Measurements from ENCODE around the gene SMYD4.
"Not testable (repeated sequence)": the region's sequence is repeated elsewhere in the genome, so short reads cannot be mapped to it uniquely, and the experiment has no call there.

SMYD4 gene

DNA sequence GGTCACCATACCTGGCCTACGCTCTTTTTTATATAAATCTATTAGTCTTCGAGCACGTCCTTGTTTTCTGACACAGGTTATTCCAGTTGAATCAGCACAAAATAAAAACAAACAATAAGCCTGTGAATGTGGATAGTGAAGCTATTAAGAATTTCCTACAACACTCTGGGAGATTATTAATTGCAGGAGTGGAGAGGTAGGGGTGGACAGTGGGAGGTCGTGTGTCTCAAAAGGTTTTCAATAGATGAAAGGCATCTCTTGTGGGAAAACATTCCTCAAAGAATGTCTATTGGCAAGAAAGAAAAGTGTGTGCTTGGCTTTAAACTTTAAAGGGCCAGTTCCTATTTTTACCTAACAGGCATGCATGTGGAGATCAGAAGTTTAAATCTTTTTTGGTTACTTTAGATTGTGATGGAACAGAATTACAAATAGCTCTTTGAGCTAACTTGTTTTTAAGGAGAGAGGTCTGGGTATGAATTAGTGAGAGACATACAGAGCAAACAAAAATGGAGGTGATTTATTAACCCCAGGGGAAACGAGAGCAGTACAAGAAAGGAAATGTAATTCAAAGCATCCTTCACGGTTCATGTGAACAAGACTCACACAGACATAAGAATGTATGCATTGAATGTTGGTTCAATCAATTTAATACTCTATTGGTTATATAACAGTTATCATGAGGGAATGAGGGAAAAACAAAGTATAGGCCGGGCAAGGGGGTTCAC, 9.0 kb downstream of the SMYD4 start:
- DNase-seq = no peak

DNA sequence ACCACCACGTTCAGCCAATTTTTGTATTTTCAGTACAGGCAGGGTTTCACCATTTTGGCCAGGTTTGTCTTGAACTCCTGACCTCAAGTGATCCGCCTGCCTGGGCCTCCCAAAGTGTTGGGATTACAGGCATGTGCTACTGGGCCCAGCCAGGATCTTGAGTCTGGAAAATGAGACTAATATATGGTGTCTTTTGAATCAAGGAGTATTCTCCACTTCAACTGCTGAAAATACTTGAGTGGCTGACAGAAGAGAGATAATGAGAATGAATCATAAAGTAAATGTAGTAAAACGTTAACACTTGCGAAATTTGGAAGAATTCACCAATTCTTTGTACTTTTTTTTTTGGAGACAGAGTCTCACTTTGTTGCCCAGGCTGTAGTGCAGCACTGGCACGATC, 16.6 kb downstream of the SMYD4 start:
- no peak for DNase-seq

DNA sequence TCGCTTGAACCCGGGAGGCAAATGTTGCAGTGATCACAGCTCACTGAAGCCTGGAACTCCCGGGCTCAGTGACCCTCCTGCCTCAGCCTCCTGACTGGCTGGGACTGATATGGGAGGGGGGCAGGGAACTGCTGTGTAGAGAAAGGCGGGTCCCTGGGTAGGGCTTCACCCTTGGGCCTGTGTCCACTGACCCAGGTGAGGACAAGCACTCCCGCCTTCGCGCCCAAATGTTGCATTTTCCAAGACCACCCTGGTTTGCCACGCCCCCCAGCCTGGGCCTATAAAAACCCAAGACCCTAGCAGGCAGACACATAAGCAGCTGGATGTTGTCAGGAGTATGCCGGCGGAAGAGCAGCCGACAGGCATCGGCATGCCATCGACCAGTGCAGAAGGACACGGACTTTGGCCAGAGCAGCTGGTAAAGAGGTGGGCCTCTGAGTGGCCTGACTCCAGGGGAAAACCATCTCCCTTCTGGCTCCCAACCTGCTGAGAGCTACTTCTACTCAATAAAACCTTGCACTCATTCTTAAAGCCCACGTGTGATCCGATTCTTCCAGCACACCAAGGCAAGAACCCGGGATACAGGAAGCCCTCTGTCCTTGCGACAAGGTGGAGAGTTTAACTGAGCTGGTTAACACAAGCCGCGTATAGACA, 19.1 kb downstream of the SMYD4 start:
- DNase-seq = no peak

DNA sequence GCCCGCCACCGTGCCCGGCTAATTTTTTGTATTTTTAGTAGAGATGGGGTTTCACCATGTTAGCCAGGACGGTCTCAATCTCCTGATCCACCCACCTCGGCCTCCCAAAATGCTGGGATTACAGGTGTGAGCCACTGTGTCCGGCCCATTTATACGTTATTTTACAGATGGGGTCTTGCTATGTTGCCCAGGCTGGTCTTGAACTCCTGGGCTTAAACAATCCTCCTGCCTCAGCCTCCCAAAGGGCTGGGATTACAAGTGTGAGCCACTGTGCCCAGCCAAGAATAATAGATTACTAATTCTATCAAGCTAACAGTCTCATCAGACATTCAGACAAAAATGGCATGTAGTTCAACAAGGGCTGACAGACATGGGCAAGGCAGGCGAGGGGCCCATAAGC, 19.9 kb downstream of the SMYD4 start:
- DNase-seq = not testable (repeated sequence)

DNA sequence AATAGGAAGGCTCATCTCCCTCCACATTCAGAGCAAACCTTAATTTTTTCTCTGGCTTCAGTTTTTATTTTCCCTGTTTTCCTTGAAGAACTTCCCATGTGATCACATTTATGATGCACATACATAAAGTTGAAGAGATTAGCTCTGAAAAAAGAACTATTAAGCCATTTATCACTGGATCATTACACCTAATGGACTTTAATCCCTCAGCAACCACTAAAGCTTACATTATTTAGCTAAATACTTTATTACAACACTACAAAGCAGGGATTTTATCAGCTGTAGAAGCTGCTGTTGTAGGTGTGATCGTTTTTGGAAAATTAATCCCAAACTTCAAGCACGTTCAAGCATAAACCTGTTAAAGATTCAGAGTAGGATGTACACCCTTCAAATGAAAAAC, 21.1 kb downstream of the SMYD4 start:
- no peak for DNase-seq

GRCh38 chr17:1807890-1808289, 21.8 kb downstream of the SMYD4 start:
- DNase-seq = no peak

DNA sequence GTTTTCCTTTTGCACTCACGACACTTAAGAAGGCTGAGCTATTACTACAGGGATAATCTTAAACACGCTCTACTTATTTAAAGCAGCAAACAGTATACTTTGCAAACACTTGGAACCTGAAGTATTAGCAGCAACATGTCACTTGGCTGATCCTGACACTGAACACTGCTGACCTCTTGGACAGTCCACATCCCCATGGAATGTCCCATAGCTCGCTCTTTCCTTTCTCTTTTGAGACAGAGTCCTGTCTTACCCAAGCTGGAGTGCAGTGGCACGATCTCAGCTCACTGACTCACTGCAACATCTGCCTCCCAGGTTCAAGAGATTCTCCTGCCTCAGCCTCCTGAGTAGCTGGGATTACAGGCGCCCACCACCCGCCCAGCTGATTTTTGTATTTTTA, 26.4 kb downstream of the SMYD4 start:
- no peak for DNase-seq

GRCh38 chr17:1802429-1802828, 27.3 kb downstream of the SMYD4 start:
- no peak for DNase-seq

DNA sequence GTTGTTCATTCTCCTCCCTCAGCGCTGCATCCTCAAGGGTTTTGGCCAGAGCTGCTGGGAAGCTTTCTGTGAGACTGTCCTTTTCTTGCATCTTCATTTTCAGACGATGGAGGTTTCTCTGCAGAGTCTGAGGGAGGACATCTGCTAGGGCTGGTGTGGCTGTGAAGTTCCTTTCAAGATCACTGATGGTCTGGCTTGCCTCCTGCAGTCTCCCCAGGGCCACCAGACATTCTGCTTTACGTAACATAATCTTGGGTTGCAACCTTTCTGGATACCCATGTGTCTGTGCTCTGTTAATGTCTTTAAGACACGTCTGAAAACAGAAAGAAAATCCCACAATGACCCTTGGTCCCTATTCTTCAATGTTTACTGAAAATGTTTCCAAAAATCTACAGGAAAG, 29.0 kb downstream of the SMYD4 start:
- DNase-seq = no peak

- no peak for DNase-seq
Observed at GRCh38 chr17:1800240-1800639, 29.5 kb downstream of the SMYD4 start.

GRCh38 chr17:1797846-1798245, 31.9 kb downstream of the SMYD4 start:
- not testable (repeated sequence) for DNase-seq

DNA sequence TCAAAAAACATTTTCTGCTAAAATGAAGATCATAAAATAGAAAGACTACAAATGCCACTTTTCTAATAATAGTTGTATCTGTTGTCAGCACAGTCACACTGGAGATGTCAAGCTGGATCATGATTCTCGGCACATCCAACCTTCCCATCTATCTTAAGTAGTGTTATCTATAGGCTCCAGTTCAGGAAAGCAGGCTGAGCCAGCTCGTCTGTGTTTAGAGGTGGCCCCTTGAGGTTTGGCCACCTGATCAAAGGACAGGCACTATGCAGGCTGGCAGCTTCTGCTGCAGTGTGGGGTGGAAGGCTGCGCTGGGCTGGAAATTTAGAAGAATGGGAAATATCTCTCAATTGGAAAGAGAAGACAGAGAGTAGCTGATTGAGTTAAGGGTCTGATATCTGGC, 32.4 kb downstream of the SMYD4 start:
- DNase-seq = no peak

DNA sequence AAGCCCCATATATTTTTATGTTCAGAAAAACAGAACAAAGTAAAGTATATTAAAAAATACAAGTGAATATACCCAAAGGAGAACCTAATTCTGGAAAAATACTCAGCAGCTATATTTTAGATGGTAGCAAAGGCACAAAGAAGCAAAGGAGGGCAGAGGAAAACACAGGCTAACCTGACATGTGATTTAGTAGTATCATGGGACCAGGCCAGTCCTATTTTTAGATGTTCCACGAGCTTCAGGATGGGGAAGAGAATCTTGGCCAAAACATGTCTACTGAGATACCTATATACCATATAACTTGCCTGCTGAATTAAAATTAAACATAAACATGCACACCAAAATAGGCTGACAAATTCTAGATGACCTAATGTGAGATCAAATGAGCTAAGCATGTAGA, 32.9 kb downstream of the SMYD4 start:
- no peak for DNase-seq

GRCh38 chr17:1793447-1793806, 36.3 kb downstream of the SMYD4 start:
- DNase-seq = no peak

- DNase-seq = no peak
Observed at GRCh38 chr17:1792495-1793446, 36.9 kb downstream of the SMYD4 start.

DNA sequence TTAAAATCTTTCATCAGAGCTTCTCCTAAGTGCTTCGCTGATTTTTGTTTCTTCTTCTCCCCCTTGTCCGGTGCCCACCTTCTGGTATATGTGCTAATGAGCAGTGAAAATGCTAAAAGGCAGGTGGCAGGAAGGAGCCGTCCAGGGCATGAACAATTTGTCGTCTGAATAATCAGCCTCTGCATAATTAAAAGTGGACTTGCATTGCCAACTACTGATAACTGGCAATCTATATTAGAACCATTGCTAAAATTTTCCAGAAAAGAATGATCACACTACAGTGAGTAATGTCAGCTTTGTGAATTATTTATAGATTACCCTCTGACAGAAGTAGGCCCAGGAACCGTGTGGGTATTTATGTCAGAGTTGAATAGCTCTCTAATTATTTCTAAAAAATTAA, 39.8 kb downstream of the SMYD4 start:
- no peak for DNase-seq

DNA sequence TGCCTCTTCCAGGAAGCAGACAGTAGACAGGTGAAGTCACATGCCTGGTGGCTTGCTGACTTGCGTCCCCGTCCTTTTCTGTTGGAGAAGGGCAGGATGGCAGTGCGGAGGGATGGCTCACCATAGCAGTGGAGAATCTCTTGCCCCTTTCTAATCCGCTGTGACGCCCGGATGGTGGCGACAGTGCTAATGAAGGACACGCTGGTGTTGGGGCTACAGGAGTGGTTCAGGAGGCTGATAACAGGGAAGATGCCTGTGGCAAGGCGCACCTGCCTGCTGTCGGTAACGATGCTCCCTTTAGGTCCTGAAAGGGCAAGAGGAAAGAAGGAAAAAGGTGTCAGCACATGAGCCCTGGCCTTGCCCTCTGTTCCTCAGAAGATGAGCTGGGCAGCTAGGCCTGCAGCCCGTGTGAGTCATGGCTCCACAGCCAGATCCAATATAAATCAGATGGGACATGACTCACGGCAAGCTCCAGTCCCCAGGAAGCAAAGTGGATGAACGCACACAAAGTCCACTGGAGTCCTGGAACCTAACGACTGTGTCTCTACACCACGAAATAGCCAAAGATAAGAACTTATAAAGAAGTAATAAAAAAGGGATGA, 42.3 kb downstream of the SMYD4 start:
- no peak for DNase-seq

DNA sequence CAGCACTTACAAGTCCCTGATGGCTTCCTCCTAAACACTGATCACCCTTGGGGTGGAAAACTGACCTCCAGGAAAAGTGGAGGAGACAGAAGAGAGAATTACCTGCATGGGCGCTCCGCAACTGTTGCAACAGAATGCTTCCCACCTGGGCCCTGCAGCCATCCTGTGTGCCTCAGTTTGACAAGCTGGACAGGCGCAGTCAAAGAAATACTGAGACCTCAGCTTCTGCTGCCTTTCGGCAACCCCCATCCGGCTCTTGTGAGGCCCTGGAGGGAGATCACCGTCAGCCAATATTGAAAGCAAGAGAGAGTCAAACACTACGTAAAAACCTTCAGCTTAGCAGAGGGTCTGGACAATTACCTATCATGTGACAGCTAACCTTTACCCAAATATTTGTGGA, 43.0 kb downstream of the SMYD4 start:
- no peak for DNase-seq

DNA sequence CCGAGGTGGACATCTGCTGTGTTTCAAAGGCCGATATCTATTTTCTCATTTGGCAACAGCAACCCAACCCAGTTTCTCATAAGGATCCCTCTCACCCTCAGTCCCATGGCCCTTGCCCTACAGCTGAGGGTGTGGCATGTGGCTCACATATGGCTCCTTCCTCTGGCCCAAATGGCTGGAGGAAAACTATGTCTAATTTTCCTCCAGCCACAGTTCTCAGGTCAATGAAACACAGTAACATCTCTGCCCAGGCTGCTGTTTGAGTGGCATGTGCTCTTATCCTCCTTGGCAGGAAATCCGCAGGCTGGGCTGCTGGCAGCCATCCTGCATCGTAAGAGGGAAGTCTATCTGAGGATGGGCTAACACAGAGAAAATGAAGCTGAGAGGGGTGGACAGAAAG, 43.8 kb downstream of the SMYD4 start:
- no peak for DNase-seq

DNA sequence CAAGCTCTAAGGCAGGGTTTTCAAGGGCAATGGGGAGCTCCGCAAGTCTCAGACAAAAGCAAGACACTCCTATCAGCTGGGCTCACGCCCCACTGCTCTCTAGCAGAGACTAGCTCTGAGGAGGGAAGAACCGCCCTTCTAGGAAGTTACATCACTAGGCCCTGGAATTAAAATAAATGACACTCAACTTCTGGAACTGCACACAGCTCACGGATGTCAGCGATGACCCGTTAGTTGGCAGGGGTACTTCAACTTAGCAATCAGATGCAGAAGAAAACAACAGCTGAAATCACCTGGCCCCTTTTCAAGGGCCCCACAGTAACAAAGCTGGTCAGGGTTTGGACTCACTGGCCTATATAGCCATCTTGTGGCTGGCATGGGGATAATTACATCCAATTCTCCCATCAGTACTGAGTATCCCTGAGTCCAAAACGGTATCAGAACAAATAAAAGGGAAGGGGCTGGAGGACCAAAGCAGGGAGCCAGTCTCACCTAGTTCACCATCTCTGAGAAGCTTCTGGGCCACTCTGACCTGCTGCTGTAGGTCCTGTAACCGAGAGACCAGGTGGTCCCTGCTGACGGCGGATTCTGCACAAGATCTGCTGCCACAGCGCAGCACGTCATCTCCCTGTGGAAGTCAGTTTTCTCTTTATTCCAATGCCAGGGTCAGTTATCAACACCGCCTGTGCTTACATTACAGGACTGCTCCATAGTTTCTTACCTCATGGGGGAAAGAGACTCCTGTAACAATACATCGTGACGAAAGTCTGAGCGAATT, 45.7 kb downstream of the SMYD4 start:
- DNase-seq = no peak

GRCh38 chr17:1783271-1783670, 46.4 kb downstream of the SMYD4 start:
- no peak for DNase-seq

GRCh38 chr17:1782171-1782567, 47.5 kb downstream of the SMYD4 start:
- no peak for DNase-seq

Data from activated naive CD4-positive, alpha-beta T cell treated with anti-CD3 and anti-CD28 coated beads, Interleukin-2, amount 50 U/mL, for 16 hours (primary cell).